AG04449 (cell line): ENCODE data around the gene B3GNT2.

Experiments
- CTCF ChIA-PET: fragments of 350-600 bp; formaldehyde crosslinking; extraction: SDS; loops from one replicate; lab custom pipeline; 2021; ENCODE audit warnings: antibody characterized with exemption; lab: Yijun Ruan, JAX
- POLR2A ChIA-PET: fragments of 400-600, 350-600 bp; formaldehyde crosslinking; extraction: SDS; loops from one replicate; lab custom pipeline; 2020; ENCODE audit warnings: antibody characterized with exemption, inconsistent platforms; lab: Yijun Ruan, JAX
- DNase-seq: peaks from one replicate; pipeline ENCODE4 v3.0.0-alpha.2; 2010; ENCODE audit warnings: low read depth, low spot score
- H3K4me3 ChIP-seq: 2 replicates; pipeline ENCODE4 v1.5.1; 2011; ENCODE audit warnings: low read depth, mild to moderate bottlenecking, control low read depth, low read length
- TF ChIP-seq, protein P1 (sequence below): IDR thresholded peaks from one replicate; pipeline ENCODE4 v1.5.1; 2011; ENCODE audit warnings: mild to moderate bottlenecking, moderate library complexity, low read length, control low read depth, inconsistent platforms; ENCODE audit not compliant: insufficient read depth; ENCODE audit errors: missing control alignments

Gene B3GNT2

DNA sequence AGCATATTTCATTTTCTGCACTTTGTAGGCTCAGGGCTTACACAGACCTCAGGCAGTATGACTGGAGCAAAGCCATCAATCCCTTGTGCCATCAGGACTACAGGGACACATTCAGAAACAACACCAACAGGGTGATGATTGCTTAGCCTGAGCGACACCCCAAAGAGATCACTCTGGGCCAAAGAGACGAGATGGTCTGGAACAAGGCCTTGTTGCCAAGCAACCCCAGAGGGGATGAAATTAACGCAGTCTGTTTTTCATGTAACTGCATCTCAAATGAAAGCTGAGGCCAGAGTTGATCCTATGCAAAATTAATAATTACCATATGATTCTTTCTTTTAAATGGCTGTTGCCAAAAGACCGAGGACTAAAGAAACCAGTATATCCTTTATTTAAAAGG is 20.2 kb upstream of the B3GNT2 start:
- CTCF ChIA-PET = no interaction called here
- TF ChIP-seq, protein P1, sequence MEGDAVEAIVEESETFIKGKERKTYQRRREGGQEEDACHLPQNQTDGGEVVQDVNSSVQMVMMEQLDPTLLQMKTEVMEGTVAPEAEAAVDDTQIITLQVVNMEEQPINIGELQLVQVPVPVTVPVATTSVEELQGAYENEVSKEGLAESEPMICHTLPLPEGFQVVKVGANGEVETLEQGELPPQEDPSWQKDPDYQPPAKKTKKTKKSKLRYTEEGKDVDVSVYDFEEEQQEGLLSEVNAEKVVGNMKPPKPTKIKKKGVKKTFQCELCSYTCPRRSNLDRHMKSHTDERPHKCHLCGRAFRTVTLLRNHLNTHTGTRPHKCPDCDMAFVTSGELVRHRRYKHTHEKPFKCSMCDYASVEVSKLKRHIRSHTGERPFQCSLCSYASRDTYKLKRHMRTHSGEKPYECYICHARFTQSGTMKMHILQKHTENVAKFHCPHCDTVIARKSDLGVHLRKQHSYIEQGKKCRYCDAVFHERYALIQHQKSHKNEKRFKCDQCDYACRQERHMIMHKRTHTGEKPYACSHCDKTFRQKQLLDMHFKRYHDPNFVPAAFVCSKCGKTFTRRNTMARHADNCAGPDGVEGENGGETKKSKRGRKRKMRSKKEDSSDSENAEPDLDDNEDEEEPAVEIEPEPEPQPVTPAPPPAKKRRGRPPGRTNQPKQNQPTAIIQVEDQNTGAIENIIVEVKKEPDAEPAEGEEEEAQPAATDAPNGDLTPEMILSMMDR = no peak
- POLR2A ChIA-PET = no interaction called here
- H3K4me3 ChIP-seq = no peak overlapping the region
- DNase-seq = no peak

DNA sequence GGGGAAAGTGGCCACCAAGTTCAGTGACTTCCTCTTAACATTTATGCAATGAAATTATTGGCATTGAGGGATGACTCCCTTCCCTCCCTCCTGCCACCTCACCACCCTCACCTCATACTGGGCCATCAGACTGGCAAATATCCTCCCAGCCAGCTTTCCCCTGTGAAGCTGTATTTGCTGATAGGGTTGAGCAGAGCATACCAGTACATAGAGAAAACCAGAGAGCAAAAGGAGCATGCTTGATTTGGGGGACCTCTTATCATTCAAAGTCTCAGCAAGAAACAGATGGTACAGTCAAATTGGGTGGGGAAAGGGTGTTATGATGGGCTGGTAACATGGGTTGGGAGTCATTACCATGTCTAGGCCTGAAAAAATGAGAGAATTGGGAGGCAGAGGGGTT is 19.1 kb upstream of the B3GNT2 start:
- ChIA-PET POLR2A (no interaction called here), CTCF (interaction anchor here (0.9 kb wide), 1 partner anchor 13 kb away, joined by 3 read pairs; no protein-coding TSS in a partner anchor)
- TF ChIP-seq, protein P1 = no peak
- no peak overlapping the region for H3K4me3 ChIP-seq
- no peak for DNase-seq

DNA sequence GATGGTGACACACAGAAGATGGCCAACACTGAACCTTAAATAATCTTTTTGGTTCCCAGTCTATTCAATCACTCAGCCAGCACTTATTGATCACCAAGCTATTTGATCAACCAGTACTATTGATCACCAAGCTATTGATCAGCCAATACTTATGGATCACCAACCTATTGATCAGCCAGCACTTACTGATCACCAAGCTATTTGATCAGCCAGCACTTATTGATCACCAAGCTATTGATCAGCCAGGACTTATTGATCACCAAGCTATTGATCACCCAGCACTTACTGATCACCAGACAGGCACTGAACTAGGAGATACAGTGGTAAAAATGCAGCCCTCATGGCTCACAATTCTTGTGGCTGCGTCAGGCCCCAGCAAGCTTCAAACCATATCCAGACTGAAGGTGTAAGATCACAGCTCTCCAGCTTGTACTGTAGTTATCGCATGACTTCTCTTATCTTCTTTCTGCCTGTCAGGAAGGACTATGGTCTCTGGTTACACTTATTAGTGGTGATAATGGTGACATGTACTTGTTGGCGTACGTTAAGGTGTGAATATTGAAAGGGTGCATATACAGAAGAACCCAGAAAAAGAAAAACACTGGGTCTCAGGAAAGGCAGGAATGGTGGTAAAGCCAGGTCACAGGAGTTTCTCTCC is 18.4 kb upstream of the B3GNT2 start:
- CTCF ChIA-PET = interaction anchor here (0.9 kb wide), 1 partner anchor 13 kb away, joined by 3 read pairs; no protein-coding TSS in a partner anchor
- no peak overlapping the region for H3K4me3 ChIP-seq
- TF ChIP-seq, protein P1 = no peak
- POLR2A ChIA-PET = no interaction called here
- DNase-seq = no peak

DNA sequence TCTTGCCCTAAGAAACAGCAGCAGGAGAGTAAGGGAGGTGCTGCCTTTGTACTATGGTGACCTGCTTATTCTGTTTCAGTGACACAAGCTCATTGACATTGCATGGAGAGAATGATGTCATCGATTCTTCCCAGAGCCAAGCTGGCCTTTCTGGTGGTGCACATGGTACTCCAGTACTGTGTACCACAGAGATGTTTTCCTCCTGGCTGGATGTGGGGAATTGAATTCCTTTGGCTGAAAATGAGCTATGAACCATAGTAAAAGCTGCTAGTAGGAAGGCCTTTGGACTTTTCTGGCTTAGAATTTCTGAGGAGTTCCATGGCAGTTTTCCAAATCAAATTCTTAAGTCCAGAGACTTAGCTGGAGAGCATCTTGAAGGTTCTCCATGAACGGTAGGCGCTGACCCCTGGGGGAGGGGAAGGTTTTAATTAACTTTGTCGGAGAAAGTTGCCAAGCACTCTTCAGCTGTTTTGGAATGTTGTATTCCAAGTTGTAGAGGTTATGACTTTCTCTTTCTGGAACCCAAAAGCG is 17.1 kb upstream of the B3GNT2 start:
- TF ChIP-seq, protein P1 = no peak
- DNase-seq = no peak
- no peak overlapping the region for H3K4me3 ChIP-seq
- ChIA-PET CTCF (no interaction called here), POLR2A (interaction anchor here (0.6 kb wide), 1 partner anchor 88 kb away, joined by 3 read pairs; no protein-coding TSS in a partner anchor)

DNA sequence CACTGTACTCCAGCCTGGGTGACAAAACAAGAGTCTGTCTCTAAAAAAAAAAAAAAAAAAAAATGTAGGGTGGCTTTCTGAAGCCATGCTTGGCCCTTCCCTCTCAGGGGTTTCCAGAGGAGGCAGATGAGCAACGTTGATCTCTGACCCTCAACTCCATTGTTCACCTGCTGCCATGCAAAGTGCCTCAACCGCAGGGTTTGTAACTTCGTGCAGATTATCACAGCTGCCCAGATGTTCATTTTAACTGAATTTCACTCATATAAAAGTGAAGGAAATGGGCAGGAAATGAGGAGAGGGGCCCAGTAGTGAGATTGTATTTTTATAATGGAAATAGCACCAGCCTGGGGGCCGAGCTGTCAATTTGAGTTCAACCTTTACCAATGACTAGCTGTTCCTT is 14.9 kb upstream of the B3GNT2 start:
- no peak for DNase-seq
- no peak overlapping the region for H3K4me3 ChIP-seq
- POLR2A ChIA-PET = no interaction called here
- TF ChIP-seq, protein P1 = no peak
- CTCF ChIA-PET = no interaction called here

DNA sequence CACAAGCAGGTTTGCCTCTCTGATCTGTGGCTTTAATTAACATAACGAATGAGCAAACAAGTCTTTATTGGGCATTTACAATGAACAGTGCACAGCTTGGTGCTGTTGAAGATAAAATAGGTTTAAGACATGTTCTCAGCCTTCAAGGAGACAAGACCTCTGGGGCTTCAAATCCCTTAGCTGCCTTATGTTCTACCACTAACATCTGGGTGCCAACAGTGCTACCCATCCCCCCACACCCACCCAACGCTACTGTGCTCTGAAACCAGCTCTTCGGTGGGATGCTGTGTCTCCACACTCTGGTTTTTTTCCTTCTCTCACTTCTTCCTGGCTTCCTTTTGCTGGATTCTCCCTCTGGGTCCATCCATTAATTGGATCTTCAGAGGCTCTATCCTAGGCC is 14.1 kb upstream of the B3GNT2 start:
- H3K4me3 ChIP-seq = no peak overlapping the region
- TF ChIP-seq, protein P1 = no peak
- ChIA-PET CTCF (no interaction called here), POLR2A (no interaction called here)
- DNase-seq = no peak
